GM18520 (cell line): ENCODE results near the gene RITA1.

ENCODE experiments used
- ATAC-seq: cut with Tn5 transposase; IDR thresholded peaks from one replicate; pipeline ENCODE4 v1.9.1; 2021; ENCODE audit not compliant: unreplicated experiment

Gene RITA1

GRCh38 chr12:113152835-113153814 is 32.4 kb upstream of the RITA1 start:
- ATAC-seq: no peak

DNA sequence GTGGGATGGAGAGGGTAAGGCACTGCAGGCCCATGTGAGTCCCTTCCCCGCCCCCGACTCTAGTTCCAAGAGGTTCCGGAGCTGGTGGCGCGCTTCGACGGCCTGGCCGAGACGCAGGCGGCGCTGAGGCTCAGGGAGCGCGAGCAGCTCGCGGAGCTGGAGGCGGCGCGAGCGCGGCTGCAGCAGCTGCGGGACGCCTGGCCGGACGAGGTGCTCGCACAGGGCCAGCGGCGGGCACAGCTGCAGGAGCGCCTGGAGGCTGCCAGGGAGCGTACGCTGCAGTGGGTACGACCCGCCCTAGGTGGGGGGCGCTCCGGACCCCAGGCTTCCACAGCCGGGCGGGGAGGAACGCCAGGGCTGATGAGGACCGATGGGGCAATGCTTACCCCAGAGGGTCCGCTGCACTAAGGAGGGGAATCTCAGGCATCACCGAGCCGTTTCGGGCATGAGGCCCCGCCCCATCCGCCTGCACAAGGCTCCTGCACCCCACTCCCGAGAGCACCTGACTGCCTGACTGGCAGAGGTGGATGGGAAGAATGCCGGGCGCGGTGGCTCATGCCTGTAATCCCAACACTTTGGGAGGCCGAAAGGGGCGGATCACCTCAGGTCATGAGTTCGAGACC is 31.1 kb upstream of the RITA1 start:
- ATAC-seq: no peak

GRCh38 chr12:113155060-113155459 is 30.5 kb upstream of the RITA1 start:
- ATAC-seq: no peak

DNA sequence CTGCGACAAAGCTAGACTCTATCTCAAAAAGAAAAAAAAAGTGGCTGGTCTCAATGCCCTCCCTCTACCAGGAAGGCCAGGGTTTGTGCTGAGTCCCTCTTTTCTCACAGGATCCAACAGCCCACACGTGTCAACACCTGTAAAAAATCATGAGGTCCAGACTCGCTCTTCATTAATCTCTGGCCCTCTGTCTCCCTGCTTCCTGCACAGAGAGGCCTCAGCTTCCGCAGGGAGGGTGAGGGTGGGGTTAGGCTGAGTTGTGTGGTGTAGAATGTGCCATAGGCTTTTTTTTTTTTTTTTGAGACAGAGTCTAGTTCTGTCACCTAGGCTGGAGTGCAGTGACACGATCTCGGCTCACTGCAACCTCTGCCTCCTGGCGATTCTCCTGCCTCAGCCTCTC is 29.9 kb upstream of the RITA1 start:
- ATAC-seq: no peak

GRCh38 chr12:113157218-113157859 is 28.2 kb upstream of the RITA1 start:
- no peak for ATAC-seq

GRCh38 chr12:113158439-113159203 is 26.9 kb upstream of the RITA1 start:
- no peak for ATAC-seq

GRCh38 chr12:113159937-113160336 is 25.6 kb upstream of the RITA1 start:
- no peak for ATAC-seq

DNA sequence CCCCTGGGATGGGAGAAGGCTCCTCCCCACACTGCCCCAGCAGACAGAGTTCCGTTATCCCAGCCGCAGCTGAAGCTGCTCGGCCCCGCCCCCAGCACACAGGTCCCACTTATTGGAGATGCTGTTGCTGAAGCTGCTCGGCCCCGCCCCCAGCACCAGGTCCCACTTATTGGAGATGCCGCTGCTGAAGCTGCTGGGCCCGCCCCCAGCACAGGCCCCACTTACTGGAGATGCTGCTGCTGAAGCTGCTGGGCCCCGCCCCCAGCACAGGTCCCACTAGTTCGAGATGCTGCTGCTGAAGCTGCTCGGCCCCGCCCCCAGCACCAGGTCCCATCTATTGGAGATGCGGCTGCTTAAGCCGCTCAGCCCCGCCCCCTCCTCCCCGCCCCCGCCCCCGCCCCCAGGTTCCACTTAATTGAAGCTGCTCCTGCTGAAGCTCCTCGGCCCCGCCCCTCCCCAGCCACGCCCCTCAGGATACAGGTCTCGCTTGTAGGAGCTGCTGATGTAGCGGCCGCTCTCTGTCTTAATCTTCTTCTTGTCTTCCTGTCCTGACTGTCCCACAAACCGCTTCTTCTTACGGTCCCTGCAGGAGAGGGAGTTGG is 24.0 kb upstream of the RITA1 start:
- no peak for ATAC-seq

GRCh38 chr12:113162102-113163029 is 23.2 kb upstream of the RITA1 start:
- no peak for ATAC-seq

DNA sequence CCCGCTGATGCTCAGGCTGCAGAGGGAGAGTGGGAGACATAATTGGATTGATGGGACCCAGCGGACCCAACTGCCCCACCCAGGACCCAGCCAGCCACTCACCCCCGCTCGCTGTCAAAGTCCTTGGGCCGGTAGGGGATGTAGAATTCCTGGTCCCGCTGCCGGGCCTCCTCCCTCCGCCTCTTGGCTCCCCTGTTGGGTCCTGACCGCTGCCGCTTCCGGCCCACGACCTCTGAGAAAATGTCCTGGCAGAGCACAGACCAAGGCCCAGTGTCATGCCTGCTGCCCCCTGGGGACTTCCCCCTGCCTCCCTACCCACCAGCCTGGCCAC is 22.5 kb upstream of the RITA1 start:
- ATAC-seq: no peak

DNA sequence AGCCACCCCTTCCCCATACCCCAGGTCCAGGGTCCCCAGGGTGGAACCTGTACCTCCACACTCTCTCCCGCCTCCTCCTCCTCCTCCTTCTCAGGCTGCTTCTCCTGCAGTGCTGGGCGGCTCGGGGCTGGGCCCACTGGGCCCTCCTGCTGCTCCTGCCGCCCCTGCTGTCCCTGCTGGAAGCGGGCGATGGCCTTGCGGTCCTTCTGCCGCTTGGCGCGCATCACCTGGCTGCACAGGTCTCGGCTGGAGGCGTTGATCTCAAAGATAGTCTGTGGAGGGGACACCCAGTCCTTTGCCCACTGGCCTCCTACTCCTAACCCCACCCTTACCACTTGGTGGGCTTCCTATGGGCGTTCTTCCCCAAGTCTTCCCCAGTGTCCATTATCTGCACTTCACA is 21.5 kb upstream of the RITA1 start:
- no peak for ATAC-seq

DNA sequence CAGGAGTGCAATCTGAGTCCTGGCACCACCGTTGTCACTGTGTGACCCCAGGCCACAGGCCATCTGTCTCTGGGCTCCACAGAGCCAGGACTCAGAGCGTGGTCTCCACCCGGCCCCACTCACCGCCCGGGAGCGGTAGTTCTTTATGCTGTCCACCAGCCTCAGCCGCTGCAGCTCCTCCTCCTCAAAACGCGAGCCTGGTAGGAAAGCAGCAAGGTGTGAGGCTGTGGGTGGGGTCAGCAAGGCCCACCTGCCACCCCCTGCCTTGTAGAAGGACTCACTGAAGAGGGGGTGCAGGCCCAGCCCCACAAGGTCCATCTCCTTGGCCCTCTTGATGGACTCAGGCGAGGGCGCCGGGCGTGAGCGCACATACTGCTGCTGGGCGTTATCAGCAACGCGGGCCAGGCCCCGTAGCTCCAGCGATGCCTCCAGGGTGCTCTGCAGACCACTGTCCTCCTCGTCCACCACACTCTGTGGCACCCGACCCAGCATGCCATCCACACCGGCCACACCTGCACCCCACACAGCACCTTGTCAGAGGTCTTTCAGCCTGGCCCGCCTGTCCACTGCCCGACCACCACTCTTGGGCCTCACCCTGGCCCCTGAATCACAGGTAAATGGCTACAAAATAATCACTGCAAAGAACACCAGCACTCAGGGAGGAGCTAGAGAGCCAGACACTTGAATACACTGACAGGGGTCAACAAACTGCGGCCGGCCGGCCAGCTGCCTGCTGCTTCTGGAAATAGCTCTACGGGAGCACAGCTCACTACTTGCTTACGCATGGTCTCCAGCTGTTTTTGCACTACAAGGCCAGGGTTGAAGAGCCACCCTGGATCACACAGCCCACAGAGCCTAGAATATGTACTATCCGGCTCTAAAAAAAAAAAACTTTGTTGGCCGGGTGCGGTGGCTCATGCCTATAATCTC is 19.7 kb upstream of the RITA1 start:
- ATAC-seq: no peak

DNA sequence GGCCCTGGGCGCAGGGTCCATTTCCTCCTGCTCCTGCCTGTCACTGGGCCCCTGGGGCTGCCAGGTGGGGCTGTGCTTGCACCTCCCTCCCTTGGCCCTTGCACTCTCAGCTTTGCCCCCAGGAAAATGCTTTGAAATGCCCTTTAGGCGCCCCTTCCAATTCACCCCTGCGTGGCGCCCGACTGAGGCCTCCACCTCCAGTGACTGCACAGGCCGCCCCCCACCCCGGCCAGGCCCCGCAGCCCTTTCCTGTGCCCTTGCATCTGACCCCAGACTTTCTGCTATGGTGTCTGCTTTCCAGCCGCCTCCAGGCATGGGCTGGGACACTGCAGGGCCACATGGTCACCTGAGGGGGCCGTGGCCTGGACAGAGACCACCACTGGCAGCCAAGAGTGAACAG is 17.7 kb upstream of the RITA1 start:
- ATAC-seq: no peak

- no peak for ATAC-seq
Observed at GRCh38 chr12:113169697-113170096, 15.8 kb upstream of the RITA1 start.

- ATAC-seq: no peak
Observed at GRCh38 chr12:113170457-113170856, 15.1 kb upstream of the RITA1 start.

- ATAC-seq: no peak
Observed at GRCh38 chr12:113170926-113171325, 14.6 kb upstream of the RITA1 start.

- no peak for ATAC-seq
Observed at GRCh38 chr12:113171543-113171942, 14.0 kb upstream of the RITA1 start.

GRCh38 chr12:113172185-113172584 is 13.3 kb upstream of the RITA1 start:
- no peak for ATAC-seq
